OCI-LY7 (cell line): ENCODE results near the gene TMEM256. TPM values are rescaled to one million over a fixed set of nuclear protein-coding genes. Genes with fewer than 3 reads are reported as not detected.
A peak's percentile ranks its signal among the peaks of the same experiment; 100 is the strongest.

Experiments
- BruUV-seq: library from RNA; stranded (reverse); fragments of 400-500 nt; replicated peaks from 2 replicates; lab custom pipeline; 2021; lab: Mats Ljungman, UMichigan
- CTCF ChIA-PET: fragments of 300-600 bp; sonication (Branson Sonifier 250); formaldehyde crosslinking; loops from one replicate; lab custom pipeline; 2022; ENCODE audit warnings: antibody characterized with exemption; ENCODE audit not compliant: unreplicated experiment; lab: Charles Lee
- POLR2A ChIA-PET: fragments of 300-600 bp; sonication (Branson Sonifier 250); formaldehyde crosslinking; loops from one replicate; lab custom pipeline; 2022; ENCODE audit warnings: antibody characterized with exemption; lab: Charles Lee
- DNase-seq: peaks from one replicate; pipeline ENCODE4 v3.0.0-alpha.2; 2015; ENCODE audit warnings: low spot score
- H2AFZ ChIP-seq: fragments of 200-600 bp; sonication (generic), shearing (Covaris generic); 2 replicates; pipeline ENCODE4 v1.6.1; 2014; ENCODE audit warnings: mild to moderate bottlenecking, antibody characterized with exemption, low read length, moderate library complexity
- H3K27ac ChIP-seq: fragments of 200-600 bp; sonication (generic); 2 replicates; pipeline ENCODE4 v1.5.1; 2014; ENCODE audit warnings: mixed run types, low read depth, mild to moderate bottlenecking, moderate library complexity, low read length, inconsistent platforms; ENCODE audit not compliant: poor library complexity, severe bottlenecking
- H3K36me3 ChIP-seq: fragments of 200-600 bp; sonication (generic); 2 replicates; pipeline ENCODE4 v1.6.1; 2014; ENCODE audit warnings: mild to moderate bottlenecking, antibody characterized with exemption, low read length, moderate library complexity, mixed read lengths; ENCODE audit not compliant: insufficient read depth
- H3K4me1 ChIP-seq: fragments of 200-600 bp; sonication (generic); 2 replicates; pipeline ENCODE4 v1.5.1; 2014; ENCODE audit warnings: mild to moderate bottlenecking, low read length; ENCODE audit not compliant: insufficient read depth, poor library complexity, severe bottlenecking
- H3K4me2 ChIP-seq: fragments of 200-600 bp; sonication (generic); 2 replicates; pipeline ENCODE4 v1.6.1; 2014; ENCODE audit warnings: mild to moderate bottlenecking, low read length
- H3K4me3 ChIP-seq: fragments of 200-600 bp; sonication (generic); 2 replicates; pipeline ENCODE4 v1.5.1; 2014; ENCODE audit warnings: mild to moderate bottlenecking, low read depth, low read length; ENCODE audit not compliant: poor library complexity, severe bottlenecking
- H3K79me2 ChIP-seq: fragments of 200-600 bp; sonication (generic); 2 replicates; pipeline ENCODE4 v1.6.1; 2016; ENCODE audit warnings: low read depth, mild to moderate bottlenecking, low read length, moderate library complexity, mixed read lengths; ENCODE audit not compliant: insufficient read depth
- H3K9me2 ChIP-seq: fragments of 200-600 bp; sonication (generic); 2 replicates; pipeline ENCODE4 v1.6.1; 2016; ENCODE audit warnings: mild to moderate bottlenecking, low read length, mixed read lengths; ENCODE audit not compliant: insufficient read depth
- H3K9me3 ChIP-seq: fragments of 200-600 bp; sonication (generic); 2 replicates; pipeline ENCODE4 v1.6.1; 2014; ENCODE audit warnings: mild to moderate bottlenecking, mixed run types, low read length, mixed read lengths
- H4K20me1 ChIP-seq: fragments of 200-600 bp; sonication (generic); 2 replicates; pipeline ENCODE4 v1.6.1; 2014; ENCODE audit warnings: mild to moderate bottlenecking, antibody characterized with exemption, low read length, moderate library complexity, mixed read lengths; ENCODE audit not compliant: insufficient read depth
- CTCF ChIP-seq: fragments of 200-600 bp; sonication (generic); conservative IDR thresholded peaks from 2 replicates; pipeline ENCODE4 v1.5.1; 2014; ENCODE audit warnings: mild to moderate bottlenecking, antibody characterized with exemption, low read length, moderate library complexity, mixed read lengths
- EZH2phosphoT487 ChIP-seq: fragments of 200-600 bp; sonication (generic); IDR thresholded peaks from 2 replicates; pipeline ENCODE4 v1.6.1; 2018; ENCODE audit warnings: low read depth, borderline replicate concordance, mild to moderate bottlenecking, mixed run types, antibody characterized with exemption, low read length, moderate library complexity, mixed read lengths
- intact Hi-C: fragments of 100-400 bp; cut with micrococcal nuclease; formaldehyde crosslinking; loops from one replicate; pipeline ENCODE4 v1.10.0; 2022; ENCODE audit not compliant: unreplicated experiment
- total RNA-seq, 2 experiments: library from RNA; depleted of rRNA in 1 of 2; stranded (reverse); fragments of >200 nt in 1 of 2; shearing (Covaris generic) in 1 of 2; gene quantifications; 2 replicates each; pipeline ENCODE4 v1.2.3, GENCODE V29; 2014 to 2022

TMEM256 gene
- total RNA-seq, 2 experiments from 2014 or later, result 96.6 to 165 TPM

DNA sequence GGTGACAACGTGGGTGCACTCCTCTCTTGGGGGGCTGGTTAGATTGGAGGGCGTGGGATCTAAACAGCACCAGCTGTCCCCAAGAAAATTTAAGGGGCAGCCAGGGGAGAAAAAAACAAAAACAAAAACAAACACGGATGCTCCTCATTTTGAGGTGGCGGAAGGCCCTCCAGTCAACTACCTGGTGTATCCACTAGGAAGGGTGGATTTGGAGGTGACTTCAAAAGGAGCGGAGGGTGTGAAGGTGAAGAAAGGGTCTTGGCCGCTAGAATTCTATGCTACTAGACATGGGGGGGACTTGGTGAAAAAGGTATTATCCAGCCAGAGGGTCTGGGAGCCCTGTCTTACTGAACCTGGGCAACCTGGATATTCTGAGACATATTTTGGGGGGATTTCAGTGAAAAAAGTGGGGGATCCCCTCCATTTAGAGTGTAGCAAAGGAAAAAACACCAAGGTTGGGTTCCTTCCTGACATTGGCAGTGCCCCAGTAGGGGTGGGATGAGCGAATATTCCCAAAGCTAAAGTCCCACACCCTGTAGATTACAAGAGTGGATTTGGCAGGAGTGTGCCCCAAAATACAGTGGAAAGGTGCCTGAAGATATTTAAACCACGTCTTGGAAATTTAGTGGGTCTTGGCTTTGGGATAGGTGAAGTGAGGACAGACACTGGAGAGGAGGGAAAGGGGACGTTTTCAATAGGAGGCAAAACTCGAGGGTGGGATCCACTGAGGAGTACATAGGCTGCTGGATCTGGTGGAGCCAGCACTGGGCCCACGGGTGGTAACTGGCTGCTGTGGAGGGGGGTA lies 35.0 kb upstream of the TMEM256 start:
- no peaks in the 10 kb centered on the region for H4K20me1 ChIP-seq
- H2AFZ ChIP-seq, result no peak overlapping the region
- no TSS peak for BruUV-seq
- peaks cover 4% of the 10 kb centered on the region; the same call in 1 of the 2 replicates for H3K79me2 ChIP-seq
- TF ChIP-seq CTCF (no peak), EZH2phosphoT487 (no peak)
- H3K9me2 ChIP-seq, result no peaks in the 10 kb centered on the region
- H3K9me3 ChIP-seq, result no peaks in the 10 kb centered on the region
- DNase-seq, result no peak
- peak overlapping the region; percentile 99 for H3K4me2 ChIP-seq
- no peaks in the 10 kb centered on the region for H3K36me3 ChIP-seq
- H3K4me3 ChIP-seq, result peak overlapping the region; percentile 55
- H3K27ac ChIP-seq, result no peak overlapping the region
- POLR2A ChIA-PET, result interaction anchor here (0.6 kb wide), 1 partner anchor 55 kb away, joined by 3 read pairs; no protein-coding TSS in a partner anchor
- CTCF ChIA-PET, result interaction anchor here (0.8 kb wide), 1 partner anchor 41 kb away, joined by 3 read pairs; the partner anchor contains the start of gene ZBTB4
- H3K4me1 ChIP-seq, result peaks cover 40% of the 10 kb centered on the region
- intact Hi-C loops, result loop anchor here (5.0 kb wide), 1 partner anchor 402 kb away; the partner anchor contains the start of gene SLC16A13

DNA sequence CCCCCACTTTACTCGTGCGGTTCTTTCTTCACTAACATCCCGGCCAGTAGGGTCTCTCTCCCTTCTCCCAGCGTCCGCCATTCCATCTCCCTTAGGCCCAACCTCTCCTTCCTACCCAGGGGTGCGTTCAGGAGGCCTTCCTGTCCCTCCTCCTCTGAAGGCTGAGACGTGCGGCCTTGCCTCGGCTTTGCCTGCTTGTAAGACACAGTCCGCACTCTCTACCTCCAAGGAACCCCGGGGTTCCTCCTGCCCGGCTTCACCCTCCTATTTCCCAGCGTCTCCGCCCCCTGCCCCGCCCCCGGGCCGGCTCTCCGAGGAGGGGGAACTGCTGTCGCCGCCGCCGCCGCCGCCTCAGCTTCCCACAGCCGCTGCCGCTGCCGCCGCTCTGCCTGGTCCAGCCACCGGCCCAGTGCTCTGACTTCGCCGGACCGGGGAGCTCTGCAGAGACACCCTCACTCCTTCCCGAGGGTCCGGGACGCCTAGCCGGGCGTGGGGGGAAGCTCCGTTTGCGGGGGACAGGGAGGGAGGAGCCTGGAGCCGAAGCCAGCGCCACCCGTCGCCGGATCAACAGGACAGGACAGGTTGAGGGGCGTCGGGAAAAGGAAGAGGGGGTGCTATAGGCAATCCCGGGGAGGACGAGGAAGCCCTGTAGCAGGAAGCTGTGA lies 34.2 kb upstream of the TMEM256 start:
- no TSS peak for BruUV-seq
- DNase-seq, result peak; percentile 29
- ChIA-PET POLR2A (interaction anchor here (0.6 kb wide), 1 partner anchor 54 kb away, joined by 3 read pairs; no protein-coding TSS in a partner anchor), CTCF (interaction anchor here (0.8 kb wide), 1 partner anchor 41 kb away, joined by 3 read pairs; the partner anchor contains the start of gene ZBTB4)
- Histone ChIP-seq H3K4me1 (peaks cover 40% of the 10 kb centered on the region), H3K4me2 (peak overlapping the region; percentile 99), H3K79me2 (peaks cover 4% of the 10 kb centered on the region; the same call in 1 of the 2 replicates), H3K9me2 (no peaks in the 10 kb centered on the region), H3K4me3 (peak overlapping the region; percentile 55), H3K9me3 (no peaks in the 10 kb centered on the region), H3K36me3 (no peaks in the 10 kb centered on the region), H3K27ac (no peak overlapping the region), H4K20me1 (no peaks in the 10 kb centered on the region), H2AFZ (no peak overlapping the region)
- intact Hi-C loops, result loop anchor here (1.0 to 5.0 kb wide), 4 partner anchors 46 to 401 kb away; partner anchors contain the start of genes POLR2A, SENP3 and SLC16A13
- TF ChIP-seq EZH2phosphoT487 (no peak), CTCF (no peak)
